Natural killer cell (primary cell): ENCODE data around the gene COX14. TPM values are rescaled to one million over a fixed set of nuclear protein-coding genes. Genes with fewer than 3 reads are reported as not detected.
A peak's percentile ranks its signal among the peaks of the same experiment; 100 is the strongest.

Experiments used
- ATAC-seq, 3 donors: fragments of 150-1000 bp in 2 of 3; fragments of 200-7000 bp in 1 of 3; cut with Tn5 transposase; 1 replicate in 1 of 3; 2 replicates in 2 of 3; pipeline ENCODE4 v1.10.0; 2021; ENCODE audit warnings: mild to moderate bottlenecking in 2 of 3, moderate library complexity in 2 of 3
- DNase-seq, 2 donors: peaks; one replicate each; pipeline versions ENCODE4 v3.0.0 to v3.0.0-alpha.2; 2013 to 2021; ENCODE audit warnings: mixed read lengths in 1 of 2
- H3K27ac ChIP-seq: one replicate; pipeline ENCODE4 v1.5.1; 2013; ENCODE audit warnings: mild to moderate bottlenecking, low read length
- H3K27me3 ChIP-seq: one replicate; pipeline ENCODE4 v1.6.1; 2013; ENCODE audit warnings: low read length; ENCODE audit not compliant: control insufficient read depth, insufficient read depth
- H3K36me3 ChIP-seq: one replicate; pipeline ENCODE4 v1.6.1; 2013; ENCODE audit warnings: low read length; ENCODE audit not compliant: control insufficient read depth, insufficient read depth
- H3K4me1 ChIP-seq: one replicate; pipeline ENCODE4 v1.6.1; 2013; ENCODE audit warnings: low read length; ENCODE audit not compliant: control insufficient read depth, insufficient read depth
- H3K4me3 ChIP-seq: one replicate; pipeline ENCODE4 v1.5.1; 2013; ENCODE audit warnings: low read length
- H3K9me3 ChIP-seq: one replicate; pipeline ENCODE4 v1.6.1; 2013; ENCODE audit warnings: low read length; ENCODE audit not compliant: control insufficient read depth, insufficient read depth
- H3K27ac Mint-ChIP-seq, 2 donors: one replicate each; pipeline ENCODE4 v1.8.0; 2022; ENCODE audit warnings: mild to moderate bottlenecking in 2 of 2, mixed read lengths in 2 of 2, moderate library complexity in 1 of 2
- H3K27me3 Mint-ChIP-seq, 2 donors: one replicate each; pipeline ENCODE4 v1.8.0; 2022; ENCODE audit warnings: low read depth in 2 of 2, mixed read lengths in 2 of 2
- H3K36me3 Mint-ChIP-seq: one replicate; pipeline ENCODE4 v1.8.0; 2022; ENCODE audit warnings: mixed read lengths
- H3K4me1 Mint-ChIP-seq, 2 donors: one replicate each; pipeline ENCODE4 v1.8.0; 2022; ENCODE audit warnings: mixed read lengths in 2 of 2
- H3K4me3 Mint-ChIP-seq: one replicate; pipeline ENCODE4 v1.8.0; 2022; ENCODE audit warnings: mild to moderate bottlenecking, moderate library complexity, mixed read lengths
- H3K9me3 Mint-ChIP-seq, 2 donors: one replicate each; pipeline ENCODE4 v1.8.0; 2022; ENCODE audit warnings: mixed read lengths in 2 of 2
- CTCF ChIP-seq: fragments of 200-600 bp; IDR thresholded peaks from one replicate; pipeline ENCODE4 v1.8.0; 2022; ENCODE audit warnings: antibody characterized with exemption
- WGBS: methylation state at CpG from one replicate; pipeline ENCODE4 v1.1.7; 2013; ENCODE audit warnings: missing lambda C conversion rate; ENCODE audit not compliant: insufficient coverage; 5-methylcytosine and 5-hydroxymethylcytosine counted together
- intact Hi-C: fragments of 100-400 bp; cut with micrococcal nuclease; formaldehyde crosslinking; loops from one replicate; pipeline ENCODE4 v1.14.2; 2022
- total RNA-seq, 4 donors: library from RNA; stranded (reverse); fragments of 120-200 nt in 1 of 4; gene quantifications; one replicate each; pipeline versions ENCODE4 v1.2.3 to v1.2.4, GENCODE V29; 2013 to 2022

Gene COX14
- total RNA-seq, 3 donors from 2014 or later (not counting 1 experiment from before 2014, with no cell fraction given) = 32.8 to 42.6 (median 36.7) TPM

- Histone ChIP-seq H3K4me1 (peaks cover under 1% of the 10 kb centered on the region), H3K36me3 (peaks cover 47% of the 10 kb centered on the region), H3K4me3 (no peak overlapping the region), H3K9me3 (no peaks in the 10 kb centered on the region), H3K27me3 (no peaks in the 10 kb centered on the region), H3K27ac (no peak overlapping the region)
- H3K4me3 Mint-ChIP-seq = no peak overlapping the region
- DNase-seq (no peak), ATAC-seq (no peak)
- intact Hi-C loops = no loop called here
- H3K27ac Mint-ChIP-seq = no peak overlapping the region
- H3K36me3 Mint-ChIP-seq = no peaks in the 10 kb centered on the region
- 94% methylated on average over 2 of the region's 2 CpGs for WGBS
- no peak for TF ChIP-seq CTCF
- H3K27me3 Mint-ChIP-seq = no peaks in the 10 kb centered on the region
- H3K4me1 Mint-ChIP-seq = peaks cover 26 to 44% of the 10 kb centered on the region in 2 donors
- H3K9me3 Mint-ChIP-seq = no peaks in the 10 kb centered on the region
Observed at GRCh38 chr12:50119387-50119786, 7.4 kb downstream of the COX14 start.

- no peak for DNase-seq
- Histone ChIP-seq H3K9me3 (no peaks in the 10 kb centered on the region), H3K27me3 (no peaks in the 10 kb centered on the region), H3K4me1 (no peaks in the 10 kb centered on the region), H3K4me3 (no peak overlapping the region), H3K36me3 (peaks cover 48% of the 10 kb centered on the region), H3K27ac (no peak overlapping the region)
- Mint-ChIP-seq H3K36me3 (no peaks in the 10 kb centered on the region), H3K27me3 (no peaks in the 10 kb centered on the region), H3K4me1 (peaks cover 26 to 46% of the 10 kb centered on the region in 2 donors), H3K9me3 (no peaks in the 10 kb centered on the region), H3K27ac (peak overlapping the region; percentile 21 to 57), H3K4me3 (no peak overlapping the region)
- no peak for ATAC-seq
- no peak for TF ChIP-seq CTCF
- intact Hi-C loops = no loop called here
- whole genome bisulfite sequencing = 95% methylated on average over 3 of the region's 3 CpGs
Observed at GRCh38 chr12:50120521-50120920, 8.5 kb downstream of the COX14 start.

- H3K9me3 ChIP-seq = no peaks in the 10 kb centered on the region
- DNase-seq (no peak), ATAC-seq (no peak)
- no peaks in the 10 kb centered on the region for H3K9me3 Mint-ChIP-seq
- H3K4me3 Mint-ChIP-seq = no peak overlapping the region
- no peaks in the 10 kb centered on the region for H3K27me3 Mint-ChIP-seq
- no peak overlapping the region for H3K27ac ChIP-seq
- intact Hi-C loops = no loop called here
- H3K27ac Mint-ChIP-seq = peak overlapping the region; percentile 21 to 57
- WGBS = 95% methylated on average over 3 of the region's 3 CpGs
- H3K4me1 ChIP-seq = no peaks in the 10 kb centered on the region
- peaks cover 46% of the 10 kb centered on the region for H3K36me3 ChIP-seq
- H3K27me3 ChIP-seq = no peaks in the 10 kb centered on the region
- H3K4me1 Mint-ChIP-seq = peaks cover 26 to 46% of the 10 kb centered on the region in 2 donors
- H3K36me3 Mint-ChIP-seq = no peaks in the 10 kb centered on the region
- no peak overlapping the region for H3K4me3 ChIP-seq
- TF ChIP-seq CTCF = no peak
Observed at GRCh38 chr12:50120953-50121352, 8.9 kb downstream of the COX14 start.

GRCh38 chr12:50121641-50122040, 9.6 kb downstream of the COX14 start:
- intact Hi-C loops = no loop called here
- no peaks in the 10 kb centered on the region for H3K9me3 Mint-ChIP-seq
- H3K27me3 ChIP-seq = no peaks in the 10 kb centered on the region
- H3K36me3 ChIP-seq = peaks cover 41% of the 10 kb centered on the region
- no peak overlapping the region for H3K4me3 Mint-ChIP-seq
- H3K27me3 Mint-ChIP-seq = no peaks in the 10 kb centered on the region
- H3K36me3 Mint-ChIP-seq = no peaks in the 10 kb centered on the region
- DNase-seq = no peak
- no peaks in the 10 kb centered on the region for H3K4me1 ChIP-seq
- no peak overlapping the region for H3K4me3 ChIP-seq
- ATAC-seq = no peak
- H3K27ac Mint-ChIP-seq = peak overlapping the region in 1 of 2 donors; percentile 42
- WGBS = 92% methylated on average over 2 of the region's 5 CpGs
- H3K4me1 Mint-ChIP-seq = peaks cover 24 to 40% of the 10 kb centered on the region in 2 donors
- H3K27ac ChIP-seq = no peak overlapping the region
- no peak for TF ChIP-seq CTCF
- no peaks in the 10 kb centered on the region for H3K9me3 ChIP-seq
